Endodermal cell (in vitro differentiated cells): ENCODE measurements around the gene SERTAD2. TPM values are rescaled to one million over a fixed set of nuclear protein-coding genes. Genes with fewer than 3 reads are reported as not detected.

Source experiments
- DNase-seq: peaks from one replicate; pipeline ENCODE4 v3.0.0-alpha.2; 2017
- H3K27ac ChIP-seq: 2 replicates; pipeline ENCODE4 v1.5.1; 2013; ENCODE audit warnings: mild to moderate bottlenecking, low read depth, low read length, moderate library complexity
- H3K27me3 ChIP-seq: 2 replicates; pipeline ENCODE4 v1.6.1; 2013; ENCODE audit warnings: mild to moderate bottlenecking, low read length, moderate library complexity; ENCODE audit not compliant: insufficient read depth, control insufficient read depth, poor library complexity, severe bottlenecking
- H3K36me3 ChIP-seq: 2 replicates; pipeline ENCODE4 v1.7.0; 2013; ENCODE audit warnings: mild to moderate bottlenecking, low read length, moderate library complexity; ENCODE audit not compliant: control insufficient read depth, insufficient read depth
- H3K4me1 ChIP-seq: one replicate; pipeline ENCODE4 v1.7.0; 2013; ENCODE audit warnings: low read length; ENCODE audit not compliant: control insufficient read depth, insufficient read depth
- H3K4me3 ChIP-seq: 2 replicates; pipeline ENCODE4 v1.5.1; 2013; ENCODE audit warnings: mild to moderate bottlenecking, low read length, moderate library complexity
- H3K9ac ChIP-seq: 2 replicates; pipeline ENCODE4 v1.6.1; 2013; ENCODE audit warnings: mild to moderate bottlenecking, low read length, moderate library complexity; ENCODE audit not compliant: poor library complexity, severe bottlenecking; ENCODE audit errors: extremely low read depth
- H3K9me3 ChIP-seq: 2 replicates; pipeline ENCODE4 v1.6.1; 2013; ENCODE audit warnings: mild to moderate bottlenecking, low read length, moderate library complexity; ENCODE audit not compliant: control insufficient read depth
- H3K27ac Mint-ChIP-seq: 2 replicates; pipeline ENCODE4 v1.8.0; 2020; ENCODE audit warnings: mixed read lengths
- H3K27me3 Mint-ChIP-seq: 2 replicates; pipeline ENCODE4 v1.8.0; 2021; ENCODE audit warnings: mild to moderate bottlenecking, mixed read lengths; ENCODE audit not compliant: insufficient read depth
- H3K36me3 Mint-ChIP-seq: 2 replicates; pipeline ENCODE4 v1.8.0; 2020; ENCODE audit warnings: low read depth, mixed read lengths
- H3K4me1 Mint-ChIP-seq: 2 replicates; pipeline ENCODE4 v1.8.0; 2020; ENCODE audit warnings: mixed read lengths
- H3K4me3 Mint-ChIP-seq: 2 replicates; pipeline ENCODE4 v1.8.0; 2020; ENCODE audit warnings: mild to moderate bottlenecking, moderate library complexity, mixed read lengths
- H3K9me3 Mint-ChIP-seq: 2 replicates; pipeline ENCODE4 v1.8.0; 2020; ENCODE audit warnings: mild to moderate bottlenecking, mixed read lengths
- CTCF ChIP-seq: fragments of 200-600 bp; sonication (generic); conservative IDR thresholded peaks from 2 replicates; pipeline ENCODE4 v1.5.0; 2021; ENCODE audit warnings: antibody characterized with exemption, mild to moderate bottlenecking
- WGBS, 2 experiments: methylation state at CpG; one replicate each; pipeline versions ENCODE4 v1.1.5 to v1.1.7; 2013; ENCODE audit warnings: missing lambda C conversion rate in 2 of 2, mixed read lengths in 1 of 2; ENCODE audit not compliant: insufficient coverage in 1 of 2, insufficient read length in 1 of 2; 5-methylcytosine and 5-hydroxymethylcytosine counted together
- total RNA-seq, 2 donors: library from RNA; stranded (reverse); fragmentation: NEBNext Ultra II Directional in 1 of 2; extraction: Animal tissue kit (Norgen Biotek cat#: 25700) in 1 of 2; gene quantifications; 2 replicates in 1 of 2; 3 replicates in 1 of 2; pipeline ENCODE4 v1.2.1, GENCODE V29; 2021

SERTAD2 gene
- total RNA-seq, 2 donors from 2014 or later: 17.1 to 20.3 TPM

- Histone ChIP-seq H3K27me3 (no peaks in the 10 kb centered on the region), H3K36me3 (no peaks in the 10 kb centered on the region), H3K27ac (no peak overlapping the region), H3K9ac (no peak overlapping the region), H3K4me1 (peaks cover 6% of the 10 kb centered on the region), H3K9me3 (no peaks in the 10 kb centered on the region), H3K4me3 (no peak overlapping the region)
- 90 to 93% methylated on average over 13 of the region's 13 CpGs for WGBS, 2 experiments
- H3K27me3 Mint-ChIP-seq: no peaks in the 10 kb centered on the region
- H3K36me3 Mint-ChIP-seq: no peaks in the 10 kb centered on the region
- H3K27ac Mint-ChIP-seq: no peak overlapping the region
- peak; percentile 29 for DNase-seq
- H3K9me3 Mint-ChIP-seq: no peaks in the 10 kb centered on the region
- H3K4me3 Mint-ChIP-seq: no peak overlapping the region
- TF ChIP-seq CTCF: no peak
- H3K4me1 Mint-ChIP-seq: peaks cover 26% of the 10 kb centered on the region
Observed at GRCh38 chr2:64623242-64623850, 30.4 kb downstream of the SERTAD2 start.

GRCh38 chr2:64622443-64623241, 31.1 kb downstream of the SERTAD2 start:
- no peaks in the 10 kb centered on the region for H3K36me3 ChIP-seq
- H3K4me1 ChIP-seq: peaks cover 11% of the 10 kb centered on the region
- H3K27me3 Mint-ChIP-seq: no peaks in the 10 kb centered on the region
- peak overlapping the region; percentile 71 for H3K27ac Mint-ChIP-seq
- no peaks in the 10 kb centered on the region for H3K36me3 Mint-ChIP-seq
- H3K27me3 ChIP-seq: no peaks in the 10 kb centered on the region
- peak; percentile 91 for DNase-seq
- H3K27ac ChIP-seq: no peak overlapping the region
- no peak overlapping the region for H3K9ac ChIP-seq
- TF ChIP-seq CTCF: peak; percentile 75
- no peaks in the 10 kb centered on the region for H3K9me3 ChIP-seq
- H3K4me3 Mint-ChIP-seq: no peak overlapping the region
- no peak overlapping the region for H3K4me3 ChIP-seq
- no peaks in the 10 kb centered on the region for H3K9me3 Mint-ChIP-seq
- peaks cover 33% of the 10 kb centered on the region for H3K4me1 Mint-ChIP-seq
- 75 to 76% methylated on average over 11 to 13 of the region's 13 CpGs for WGBS, 2 experiments

- Histone ChIP-seq H3K27me3 (no peaks in the 10 kb centered on the region), H3K27ac (no peak overlapping the region), H3K9ac (no peak overlapping the region), H3K36me3 (no peaks in the 10 kb centered on the region), H3K4me1 (peaks cover 11% of the 10 kb centered on the region), H3K4me3 (no peak overlapping the region), H3K9me3 (no peaks in the 10 kb centered on the region)
- H3K27me3 Mint-ChIP-seq: no peaks in the 10 kb centered on the region
- peaks cover 36% of the 10 kb centered on the region for H3K4me1 Mint-ChIP-seq
- H3K4me3 Mint-ChIP-seq: no peak overlapping the region
- WGBS, 2 experiments: 68 to 74% methylated on average over 4 of the region's 4 CpGs
- peak; percentile 13 for DNase-seq
- H3K36me3 Mint-ChIP-seq: no peaks in the 10 kb centered on the region
- no peak for TF ChIP-seq CTCF
- no peak overlapping the region for H3K27ac Mint-ChIP-seq
- H3K9me3 Mint-ChIP-seq: no peaks in the 10 kb centered on the region
Observed at GRCh38 chr2:64620661-64621060, 33.1 kb downstream of the SERTAD2 start.
